Upper lobe of left lung (tissue), 6 donors: ENCODE data around the gene HOXC5. TPM values are rescaled to one million over a fixed set of nuclear protein-coding genes. Genes with fewer than 3 reads are reported as not detected.

Source experiments
- ATAC-seq, 2 donors: fragments of 200-7000 bp; cut with Tn5 transposase; one replicate each; pipeline ENCODE4 v1.9.1; 2022; ENCODE audit warnings: mild to moderate bottlenecking in 2 of 2, moderate library complexity in 2 of 2; ENCODE audit not compliant: low FRiP score in 2 of 2
- DNase-seq, 2 donors: peaks; one replicate each; pipeline ENCODE4 v3.0.0-alpha.2; 2019 to 2020
- H3K27ac ChIP-seq, 4 donors: fragments of 200-600 bp; sonication (generic); one replicate each; pipeline ENCODE4 v1.5.1; 2016 to 2019
- H3K27me3 ChIP-seq, 4 donors: fragments of 200-600 bp; sonication (generic); one replicate each; pipeline ENCODE4 v1.5.1; 2017 to 2019
- H3K36me3 ChIP-seq, 4 donors: fragments of 200-600 bp; sonication (generic); one replicate each; pipeline ENCODE4 v1.5.1; 2016 to 2019
- H3K4me1 ChIP-seq, 4 donors: fragments of 200-600 bp; sonication (generic); one replicate each; pipeline ENCODE4 v1.5.1; 2018 to 2019
- H3K4me3 ChIP-seq, 4 donors: fragments of 200-600 bp; sonication (generic); one replicate each; pipeline ENCODE4 v1.5.1; 2017 to 2019; ENCODE audit warnings: mild to moderate bottlenecking in 2 of 4, moderate library complexity in 1 of 4
- H3K9me3 ChIP-seq, 4 donors: fragments of 200-600 bp; sonication (generic); one replicate each; pipeline ENCODE4 v1.5.1; 2018 to 2019
- CTCF ChIP-seq, 6 experiments: fragments of 450-650 bp in 4 of 6; fragments of 200-600 bp in 2 of 6; sonication (generic) in 2 of 6; IDR thresholded peaks; one replicate each; pipeline ENCODE4 v1.5.1; 2016 to 2019; ENCODE audit warnings: antibody characterized with exemption in 6 of 6
- EP300 ChIP-seq, 4 donors: sonication (generic); formaldehyde crosslinking; IDR thresholded peaks; one replicate each; pipeline ENCODE4 v1.5.1; 2017; ENCODE audit warnings: antibody characterized with exemption in 4 of 4, control low read depth in 2 of 4
- POLR2A ChIP-seq, 4 donors: fragments of 450-650 bp; IDR thresholded peaks; one replicate each; pipeline ENCODE4 v1.5.1; 2016 to 2017; ENCODE audit warnings: antibody characterized with exemption in 4 of 4, mild to moderate bottlenecking in 2 of 4
- POLR2AphosphoS5 ChIP-seq, 2 donors: sonication (generic); formaldehyde crosslinking; IDR thresholded peaks; one replicate each; pipeline ENCODE4 v1.5.1; 2017; ENCODE audit warnings: antibody characterized with exemption in 2 of 2
- WGBS, 2 donors: methylation state at CpG; one replicate each; pipeline ENCODE4 v1.1.5; 2017 to 2018; 5-methylcytosine and 5-hydroxymethylcytosine counted together
- total RNA-seq, 6 donors: library from RNA; depleted of rRNA in 4 of 6; stranded (reverse); fragments of >200 nt in 4 of 6; gene quantifications; one replicate each; pipeline versions ENCODE4 v1.1.0 to v1.2.1, GENCODE V29; 2016 to 2021
- donor health status: DM: no; HTN: no; CAD: no; lungs with moderate emphysema.
- donor health status: DM: no; HTN: yes; CAD: no; lungs with severe emphysema.

The HOXC5 gene
- total RNA-seq, 6 donors from 2014 or later: 0.11 to 0.22 (median 0.17) TPM; not detected in 3

- peak in 1 of 2 donors; percentile 52 for ATAC-seq
- 7 to 8% methylated on average over 8 to 22 of the region's 22 CpGs for WGBS, 2 donors
- H3K27ac ChIP-seq: peak overlapping the region in 3 of 4 donors; percentile 7 to 65 (median 49)
Observed at GRCh38 chr12:54053003-54053750, 20.3 kb downstream of the HOXC5 start.

GRCh38 chr12:54053751-54054741, 21.2 kb downstream of the HOXC5 start, which contains the start of gene HOXC4:
TSS of gene HOXC4 (plus strand) at chr12:54053835. CDS start at chr12:54053923, 88 bp downstream.
- H3K4me1 ChIP-seq: peaks cover 0 to 16% (median 5%) of the 10 kb centered on the region in 4 donors
- 4 to 5% methylated on average over 30 to 52 of the region's 52 CpGs for WGBS, 2 donors
- no peak for TF ChIP-seq POLR2A (IDR thresholded peaks at IDR 0.05)
- TF ChIP-seq CTCF (IDR thresholded peaks at IDR 0.05): no peak
- TF ChIP-seq POLR2AphosphoS5 (IDR thresholded peaks at IDR 0.05): no peak
- no peak for TF ChIP-seq EP300 (IDR thresholded peaks at IDR 0.05)
- no peaks in the 10 kb centered on the region for H3K9me3 ChIP-seq
- H3K36me3 ChIP-seq: no peaks in the 10 kb centered on the region
- H3K27ac ChIP-seq: peak within 1 kb of the TSS in 3 of 4 donors; percentile 7 to 65 (median 49)
- ATAC-seq (peak in 1 of 2 donors; percentile 87), DNase-seq (peak in 1 of 2 donors; percentile 84)
- peak within 1 kb of the TSS in 3 of 4 donors; percentile 27 to 50 (median 50) for H3K4me3 ChIP-seq
- H3K27me3 ChIP-seq: peaks cover 1 to 41% (median 25%) of the 10 kb centered on the region in 4 donors

More at GRCh38 chr12:54053003-54053750, 20.3 kb downstream of the HOXC5 start:
- Histone ChIP-seq H3K4me1 (peaks cover 0 to 16% (median 5%) of the 10 kb centered on the region in 4 donors), H3K36me3 (no peaks in the 10 kb centered on the region), H3K9me3 (no peaks in the 10 kb centered on the region), H3K4me3 (peak overlapping the region in 3 of 4 donors; percentile 27 to 50 (median 50)), H3K27me3 (peaks cover 1 to 45% (median 28%) of the 10 kb centered on the region in 4 donors)
- no peak for TF ChIP-seq POLR2AphosphoS5 (IDR thresholded peaks at IDR 0.05)
- TF ChIP-seq POLR2A (IDR thresholded peaks at IDR 0.05): no peak
- TF ChIP-seq EP300 (IDR thresholded peaks at IDR 0.05): no peak
- TF ChIP-seq CTCF (IDR thresholded peaks at IDR 0.05): no peak
- DNase-seq: peak in 1 of 2 donors; percentile 67

GRCh38 chr12:54054742-54055194, 21.9 kb downstream of the HOXC5 start:
- Histone ChIP-seq H3K36me3 (no peaks in the 10 kb centered on the region), H3K27me3 (peaks cover 1 to 37% (median 25%) of the 10 kb centered on the region in 4 donors), H3K9me3 (no peaks in the 10 kb centered on the region), H3K27ac (no peak overlapping the region), H3K4me1 (peaks cover 0 to 16% (median 5%) of the 10 kb centered on the region in 4 donors), H3K4me3 (peak overlapping the region in 1 of 4 donors; percentile 50)
- ATAC-seq (no peak), DNase-seq (peak in 1 of 2 donors; percentile 76)
- TF ChIP-seq POLR2A (IDR thresholded peaks at IDR 0.05): no peak
- TF ChIP-seq EP300 (IDR thresholded peaks at IDR 0.05): no peak
- TF ChIP-seq POLR2AphosphoS5 (IDR thresholded peaks at IDR 0.05): no peak
- no peak for TF ChIP-seq CTCF (IDR thresholded peaks at IDR 0.05)
- WGBS, 2 donors: 23 to 39% methylated on average over 9 to 24 of the region's 24 CpGs

GRCh38 chr12:54055552-54055951, 22.7 kb downstream of the HOXC5 start:
- ATAC-seq: no peak
- no peak for DNase-seq
- 65 to 75% methylated on average over 2 of the region's 2 CpGs for WGBS, 2 donors
- peaks cover 0 to 16% (median 5%) of the 10 kb centered on the region in 4 donors for H3K4me1 ChIP-seq
- H3K36me3 ChIP-seq: no peaks in the 10 kb centered on the region
- peaks cover 1 to 40% (median 23%) of the 10 kb centered on the region in 4 donors for H3K27me3 ChIP-seq
- no peak overlapping the region for H3K27ac ChIP-seq
- H3K9me3 ChIP-seq: no peaks in the 10 kb centered on the region
- TF ChIP-seq POLR2A (IDR thresholded peaks at IDR 0.05) (no peak), EP300 (IDR thresholded peaks at IDR 0.05) (no peak), POLR2AphosphoS5 (IDR thresholded peaks at IDR 0.05) (no peak), CTCF (IDR thresholded peaks at IDR 0.05) (no peak)
- no peak overlapping the region for H3K4me3 ChIP-seq
